ENCODE data around the gene DDX59.

The DDX59 gene

GRCh38 chr1:200669314-200670241 lies at the start of gene DDX59:
DDX59 (minus strand) TSS chr1:200669907; CDS start chr1:200666740, 3,167 bp downstream.
- Histone ChIP-seq H3K4me3 (peak within 1 kb of the TSS; percentile 54 to 83 (median 64)), H3K27ac (peak within 1 kb of the TSS; percentile 91 to 100 (median 100))

GRCh38 chr1:200714504-200715187 lies 44.9 kb upstream of the DDX59 start:
- no peak overlapping the region for H3K27ac ChIP-seq
- H3K4me3 ChIP-seq = no peak overlapping the region

- H3K4me3 ChIP-seq = no peak overlapping the region
- no peak overlapping the region for H3K27ac ChIP-seq
These were observed 40.5 kb upstream of the DDX59 start for GRCh38 chr1:200710166-200710565.

- H3K27ac ChIP-seq = no peak overlapping the region
- H3K4me3 ChIP-seq = no peak overlapping the region
These were observed 39.1 kb upstream of the DDX59 start for GRCh38 chr1:200708769-200709168.

- Histone ChIP-seq H3K4me3 (no peak overlapping the region), H3K27ac (no peak overlapping the region)
These were observed 38.5 kb upstream of the DDX59 start for GRCh38 chr1:200708161-200708560.

- Histone ChIP-seq H3K4me3 (no peak overlapping the region), H3K27ac (peak overlapping the region in 1 of 21 experiments; percentile 3)
These were observed 37.4 kb upstream of the DDX59 start for GRCh38 chr1:200707116-200707515.

- H3K27ac ChIP-seq = peak overlapping the region in 2 of 21 experiments; percentile 3 to 12
- H3K4me3 ChIP-seq = no peak overlapping the region
These were observed 36.6 kb upstream of the DDX59 start for GRCh38 chr1:200706111-200706814.

GRCh38 chr1:200704986-200705500 lies 35.3 kb upstream of the DDX59 start:
- Histone ChIP-seq H3K27ac (no peak overlapping the region), H3K4me3 (no peak overlapping the region)

GRCh38 chr1:200699871-200700270 lies 30.2 kb upstream of the DDX59 start:
- H3K4me3 ChIP-seq = no peak overlapping the region
- no peak overlapping the region for H3K27ac ChIP-seq

- Histone ChIP-seq H3K27ac (no peak overlapping the region), H3K4me3 (no peak overlapping the region)
These were observed 25.0 kb upstream of the DDX59 start for GRCh38 chr1:200694738-200695137.

GRCh38 chr1:200693327-200693726 lies 23.6 kb upstream of the DDX59 start:
- Histone ChIP-seq H3K4me3 (no peak overlapping the region), H3K27ac (no peak overlapping the region)

GRCh38 chr1:200692316-200692715 lies 22.6 kb upstream of the DDX59 start:
- Histone ChIP-seq H3K4me3 (no peak overlapping the region), H3K27ac (no peak overlapping the region)

- no peak overlapping the region for H3K27ac ChIP-seq
These were observed 16.9 kb upstream of the DDX59 start for GRCh38 chr1:200686620-200687019.

GRCh38 chr1:200684015-200684414 lies 14.3 kb upstream of the DDX59 start:
- Histone ChIP-seq H3K4me3 (no peak overlapping the region), H3K27ac (no peak overlapping the region)

More at GRCh38 chr1:200686620-200687019, 16.9 kb upstream of the DDX59 start:
- H3K4me3 ChIP-seq = no peak overlapping the region

GRCh38 chr1:200683298-200683697 lies 13.6 kb upstream of the DDX59 start:
- H3K27ac ChIP-seq = no peak overlapping the region

GRCh38 chr1:200681231-200681630 lies 11.5 kb upstream of the DDX59 start:
- H3K27ac ChIP-seq = no peak overlapping the region
- no peak overlapping the region for H3K4me3 ChIP-seq

More at GRCh38 chr1:200683298-200683697, 13.6 kb upstream of the DDX59 start:
- H3K4me3 ChIP-seq = no peak overlapping the region

GRCh38 chr1:200676829-200677228 lies 7.1 kb upstream of the DDX59 start:
- no peak overlapping the region for H3K4me3 ChIP-seq
- H3K27ac ChIP-seq = no peak overlapping the region

- Histone ChIP-seq H3K4me3 (no peak overlapping the region), H3K27ac (peak overlapping the region in 1 of 21 experiments; percentile 45)
These were observed 5.8 kb upstream of the DDX59 start for GRCh38 chr1:200675588-200675852.

GRCh38 chr1:200674838-200675587 lies 5.3 kb upstream of the DDX59 start:
- Histone ChIP-seq H3K4me3 (no peak overlapping the region), H3K27ac (peak overlapping the region in 12 of 21 experiments; percentile 7 to 75 (median 42))

All from skin epidermis (tissue), 12 donors.